ENCODE data around the gene KIF17.

Gene KIF17

DNA sequence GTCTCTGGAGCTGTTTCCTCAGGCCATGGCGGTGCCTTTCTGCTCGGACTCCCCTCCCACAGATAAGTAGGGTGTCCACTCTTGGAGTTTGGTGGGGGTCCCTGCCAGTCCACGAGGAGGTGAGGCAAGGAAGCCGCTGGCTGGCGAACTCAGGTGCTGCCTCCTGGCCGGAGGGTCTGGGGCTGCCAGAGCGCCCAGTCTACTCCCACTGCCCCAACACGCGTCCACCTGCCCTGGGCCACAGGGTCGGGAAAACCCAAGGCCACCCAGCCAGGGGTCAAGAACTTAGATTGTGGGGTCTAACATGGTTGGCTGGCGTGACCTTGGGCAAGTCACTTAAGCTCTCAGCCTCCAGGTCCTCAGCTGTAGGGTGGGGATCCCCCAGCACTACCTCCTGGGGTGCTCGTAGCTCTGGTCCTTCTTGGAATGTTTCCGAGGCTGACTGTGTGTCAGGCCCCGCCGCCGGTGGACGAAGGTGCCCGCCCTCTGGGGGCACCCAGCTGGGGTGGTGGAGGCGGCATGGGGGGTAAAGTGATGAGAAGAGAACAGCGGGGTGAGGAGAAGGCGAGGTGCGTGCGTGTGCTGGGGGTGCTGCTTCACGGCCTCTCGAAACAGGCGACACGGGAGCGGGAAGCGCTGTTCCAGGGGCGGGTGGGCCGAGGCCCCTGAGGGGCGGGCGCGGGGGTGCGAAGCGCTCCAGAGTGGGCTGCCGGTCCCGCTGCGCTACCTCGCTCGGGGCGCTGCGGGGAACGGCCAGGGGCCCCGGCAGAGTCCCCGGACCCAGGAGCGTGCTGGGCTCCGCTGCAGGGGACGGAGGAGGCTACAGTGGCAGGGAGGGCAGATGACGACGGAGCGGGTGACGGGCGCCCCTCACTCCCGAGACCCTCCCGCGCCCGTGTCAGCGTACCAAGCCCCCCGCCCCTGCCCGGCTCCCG lies 13.5 kb upstream of the KIF17 start:
- DNase-seq (ENCODE audit: low spot score): peak; percentile 70
- TF ChIP-seq, protein P1, sequence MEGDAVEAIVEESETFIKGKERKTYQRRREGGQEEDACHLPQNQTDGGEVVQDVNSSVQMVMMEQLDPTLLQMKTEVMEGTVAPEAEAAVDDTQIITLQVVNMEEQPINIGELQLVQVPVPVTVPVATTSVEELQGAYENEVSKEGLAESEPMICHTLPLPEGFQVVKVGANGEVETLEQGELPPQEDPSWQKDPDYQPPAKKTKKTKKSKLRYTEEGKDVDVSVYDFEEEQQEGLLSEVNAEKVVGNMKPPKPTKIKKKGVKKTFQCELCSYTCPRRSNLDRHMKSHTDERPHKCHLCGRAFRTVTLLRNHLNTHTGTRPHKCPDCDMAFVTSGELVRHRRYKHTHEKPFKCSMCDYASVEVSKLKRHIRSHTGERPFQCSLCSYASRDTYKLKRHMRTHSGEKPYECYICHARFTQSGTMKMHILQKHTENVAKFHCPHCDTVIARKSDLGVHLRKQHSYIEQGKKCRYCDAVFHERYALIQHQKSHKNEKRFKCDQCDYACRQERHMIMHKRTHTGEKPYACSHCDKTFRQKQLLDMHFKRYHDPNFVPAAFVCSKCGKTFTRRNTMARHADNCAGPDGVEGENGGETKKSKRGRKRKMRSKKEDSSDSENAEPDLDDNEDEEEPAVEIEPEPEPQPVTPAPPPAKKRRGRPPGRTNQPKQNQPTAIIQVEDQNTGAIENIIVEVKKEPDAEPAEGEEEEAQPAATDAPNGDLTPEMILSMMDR (IDR thresholded peaks at IDR 0.05; ENCODE audit: extremely low read depth, missing control alignments): no peak

DNA sequence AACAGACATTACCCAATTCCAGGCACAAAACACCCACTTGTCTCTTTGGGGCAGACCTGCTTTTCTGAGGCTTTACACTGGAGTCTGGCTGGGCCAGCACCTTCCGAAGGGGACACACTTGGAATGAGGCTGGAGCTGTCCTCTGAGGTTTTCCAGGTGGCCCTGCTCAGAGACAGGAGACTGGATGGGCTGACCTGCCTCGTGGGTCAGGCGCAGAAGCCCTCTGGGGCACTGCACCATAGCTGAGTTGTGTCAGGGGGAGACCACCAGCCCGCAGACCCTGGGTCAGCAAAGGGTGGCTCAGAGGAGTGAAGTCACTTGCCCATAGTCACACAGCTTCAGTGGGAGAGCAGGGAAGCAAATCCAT lies 12.9 kb upstream of the KIF17 start:
- DNase-seq (ENCODE audit: low spot score): peak; percentile 26
- TF ChIP-seq, protein P1 (IDR thresholded peaks at IDR 0.05; ENCODE audit: extremely low read depth, missing control alignments): no peak

DNA sequence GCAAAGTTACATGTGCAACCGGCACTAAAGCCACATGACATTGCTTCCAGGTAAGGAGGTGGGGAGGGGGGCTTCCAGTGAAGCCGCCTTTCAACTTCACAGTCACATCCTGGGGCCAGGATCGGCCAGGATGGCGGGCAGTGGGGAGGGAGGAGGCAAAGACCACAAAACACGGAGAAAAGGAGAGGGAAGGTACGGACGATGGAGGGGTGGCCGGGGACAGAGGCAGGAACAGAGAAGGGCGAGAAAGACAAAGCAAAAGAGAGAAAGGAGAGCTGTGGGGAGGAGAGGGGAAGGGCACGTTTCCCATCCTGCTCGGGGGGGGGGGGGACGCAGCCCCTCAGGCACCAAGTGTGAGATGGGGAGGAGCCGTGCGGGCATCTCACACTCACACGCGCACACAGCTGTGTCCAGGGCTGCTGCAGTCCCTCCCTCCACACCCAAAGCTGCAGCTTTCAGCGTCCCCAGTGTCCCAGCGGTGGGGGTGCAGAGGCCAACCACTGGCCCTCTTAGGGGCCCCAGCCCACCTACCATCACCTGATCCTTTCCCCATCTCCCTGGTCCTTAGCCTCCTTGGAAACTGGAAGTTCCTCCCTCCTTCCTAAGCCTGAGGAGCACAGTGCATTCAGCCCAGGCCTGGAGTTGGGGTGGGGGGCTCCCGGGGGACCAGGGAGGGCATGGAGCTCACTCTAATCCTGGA lies 12.3 kb upstream of the KIF17 start:
- TF ChIP-seq, protein P1 (IDR thresholded peaks at IDR 0.05; ENCODE audit: extremely low read depth, missing control alignments): no peak
- DNase-seq (ENCODE audit: low spot score): peak; percentile 27

DNA sequence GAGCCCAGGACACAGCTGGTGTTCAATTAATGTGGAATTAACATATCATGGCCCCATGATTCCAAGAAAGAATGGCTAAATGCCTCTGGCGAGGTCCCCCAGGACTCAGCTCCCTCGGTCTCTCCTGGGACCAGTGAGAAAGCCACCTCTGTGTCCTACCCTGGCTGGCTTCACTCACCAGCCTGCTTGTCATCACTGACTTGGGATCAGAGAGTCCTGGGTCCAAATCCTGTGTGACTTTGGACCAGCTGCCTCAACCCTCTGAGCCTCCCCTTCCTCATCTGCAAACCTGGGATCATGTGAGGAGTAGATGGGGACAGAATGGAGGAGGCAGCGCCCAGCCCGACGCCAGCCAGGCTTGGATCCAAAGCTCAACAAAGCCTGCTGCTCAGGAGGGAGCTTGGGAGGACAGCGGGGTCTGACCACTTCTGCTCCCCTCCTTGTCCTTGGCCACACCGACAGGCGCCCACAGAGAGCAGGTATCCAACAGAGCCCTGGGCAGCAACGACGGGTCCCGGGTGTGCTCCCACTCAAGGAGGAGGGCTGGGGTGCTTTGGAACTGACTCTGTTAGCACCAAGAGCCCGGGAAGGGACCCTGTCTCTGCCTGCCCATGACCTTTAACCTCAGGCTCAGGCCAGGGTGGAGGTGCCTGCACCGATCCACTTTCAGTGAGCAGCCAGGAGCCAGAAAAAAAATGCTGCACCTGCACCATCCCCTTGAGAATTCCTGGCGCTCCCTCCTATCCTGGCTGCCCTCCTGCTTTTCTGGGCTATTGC lies 11.5 kb upstream of the KIF17 start:
- DNase-seq (ENCODE audit: low spot score): peak; percentile 14
- TF ChIP-seq, protein P1 (IDR thresholded peaks at IDR 0.05; ENCODE audit: extremely low read depth, missing control alignments): no peak

DNA sequence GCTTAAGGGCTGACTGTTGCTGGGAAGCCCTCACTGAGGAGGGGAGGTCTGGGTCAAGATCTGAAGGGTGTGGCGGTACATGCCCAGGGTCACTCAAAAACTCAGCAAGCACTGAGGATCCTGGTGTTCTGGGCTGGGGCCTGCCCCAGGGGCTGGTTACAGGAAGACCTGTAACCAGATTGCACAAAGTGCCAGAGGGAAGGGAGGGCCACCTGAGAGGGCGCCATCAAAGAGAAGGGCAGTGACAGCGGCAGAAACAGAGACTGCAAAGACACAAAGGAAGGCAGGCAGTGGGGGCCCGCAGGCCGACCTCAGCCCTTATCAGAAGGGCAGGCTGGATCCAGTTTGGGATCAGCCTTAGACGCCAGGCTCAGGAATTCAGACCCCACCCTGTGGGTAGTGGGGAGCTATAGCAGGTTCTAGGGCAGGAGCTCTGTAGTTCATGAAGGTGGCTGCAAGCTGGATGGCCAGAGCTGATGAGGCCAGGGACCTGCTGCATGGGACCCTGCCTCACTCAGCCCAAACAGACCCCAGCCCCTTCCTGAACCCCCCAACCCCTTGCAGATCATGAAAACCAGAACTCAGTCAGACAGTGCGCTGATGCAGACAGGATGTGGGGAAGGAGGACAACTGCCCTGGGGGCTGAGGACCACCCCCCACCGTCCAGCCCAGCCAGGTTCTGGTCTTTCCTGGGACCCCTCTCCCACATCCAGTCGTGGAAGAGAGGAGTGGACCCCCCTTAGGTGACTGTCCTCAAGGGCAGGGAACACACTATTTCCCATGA lies 10.8 kb upstream of the KIF17 start:
- TF ChIP-seq, protein P1 (IDR thresholded peaks at IDR 0.05; ENCODE audit: extremely low read depth, missing control alignments): no peak
- peak; percentile 15 for DNase-seq (ENCODE audit: low spot score)

DNA sequence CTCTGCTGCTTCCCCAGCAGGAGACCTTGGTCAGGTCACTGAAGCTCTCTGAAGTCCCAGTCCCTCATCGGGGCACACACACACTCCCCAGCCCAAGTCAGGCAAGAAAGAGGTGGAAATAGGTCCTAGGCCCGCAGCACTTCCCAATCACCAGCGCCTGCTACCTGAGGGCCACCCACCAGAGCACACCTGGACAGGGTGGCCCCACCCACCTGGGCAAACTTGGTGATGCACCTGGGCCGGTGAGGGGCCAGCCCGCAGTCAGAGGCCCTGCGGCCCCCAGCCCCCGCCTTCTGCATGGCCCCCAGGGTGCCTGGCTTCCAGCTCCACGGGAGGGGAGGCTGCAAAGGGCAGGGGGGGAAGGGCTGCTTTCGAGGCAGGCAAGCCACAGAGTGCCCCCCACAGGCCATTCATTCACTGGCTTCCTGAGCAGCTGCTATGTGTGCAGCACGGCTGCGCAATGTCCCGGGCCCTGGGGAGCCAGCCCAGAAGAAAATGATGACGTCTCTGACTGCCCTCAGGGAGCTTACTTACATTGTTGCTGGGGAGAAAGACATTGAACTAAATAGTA lies 10.0 kb upstream of the KIF17 start:
- peak; percentile 31 for DNase-seq (ENCODE audit: low spot score)
- TF ChIP-seq, protein P1 (IDR thresholded peaks at IDR 0.05; ENCODE audit: extremely low read depth, missing control alignments): no peak
